HG03159 (cell line): ENCODE data around the gene CDKN2A.
A peak's percentile ranks its signal among the peaks of the same experiment; 100 is the strongest.

Experiments
- ATAC-seq: cut with Tn5 transposase; IDR thresholded peaks from one replicate; pipeline ENCODE4 v1.9.1; 2021; ENCODE audit warnings: mild to moderate bottlenecking, moderate library complexity; ENCODE audit not compliant: unreplicated experiment

Gene CDKN2A

GRCh38 chr9:21945606-21946005 is 48.6 kb downstream of the CDKN2A start:
- no peak for ATAC-seq

DNA sequence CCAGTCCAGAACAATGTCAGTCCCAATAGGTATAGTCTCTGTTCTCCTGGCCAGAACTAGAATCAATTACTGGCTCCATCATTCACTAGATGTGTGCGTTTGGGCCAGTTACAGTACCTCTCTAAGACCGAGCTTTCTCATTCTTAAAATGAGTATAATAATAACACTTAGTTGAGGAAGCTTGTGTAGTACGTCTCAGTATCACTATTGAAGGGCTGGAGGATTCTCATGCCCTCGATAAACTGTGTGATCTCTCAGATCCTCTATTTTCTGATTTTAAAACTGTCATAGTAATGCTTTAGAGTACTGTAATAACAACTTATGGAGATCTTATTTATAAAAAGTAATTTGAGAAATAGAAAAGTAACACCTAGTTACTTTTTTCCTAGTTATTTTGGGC is 50.7 kb downstream of the CDKN2A start:
- ATAC-seq = peak; percentile 72

DNA sequence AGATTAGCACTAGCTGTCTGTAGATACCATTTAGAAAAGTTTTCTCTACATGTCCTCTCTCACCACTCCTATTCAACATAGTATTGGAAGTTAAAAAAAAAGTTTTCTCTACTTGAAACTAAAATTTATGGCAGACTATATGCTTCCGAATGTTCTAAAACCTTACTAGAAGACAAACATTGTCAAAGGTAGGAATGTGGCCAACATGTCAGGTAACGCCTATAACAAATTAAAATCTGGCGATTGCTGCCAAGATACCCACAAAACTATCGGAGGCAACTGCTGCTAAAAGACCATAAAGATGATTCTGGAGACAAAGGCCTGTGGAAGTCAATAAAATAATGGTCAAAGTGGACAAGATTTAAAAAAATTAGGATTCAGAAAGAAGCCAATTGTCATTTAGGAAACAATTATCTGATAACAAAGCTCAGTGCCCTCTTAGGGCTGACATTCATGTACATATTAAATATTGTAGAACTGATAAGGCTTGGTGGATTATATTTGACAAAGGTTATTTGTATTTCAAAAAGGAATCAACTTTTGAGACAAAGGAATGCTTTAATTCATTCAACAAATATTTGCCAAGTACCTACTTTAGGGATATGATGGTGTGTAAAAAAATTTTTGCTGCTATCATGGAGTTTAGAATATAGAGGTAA is 52.7 kb downstream of the CDKN2A start:
- ATAC-seq = no peak

DNA sequence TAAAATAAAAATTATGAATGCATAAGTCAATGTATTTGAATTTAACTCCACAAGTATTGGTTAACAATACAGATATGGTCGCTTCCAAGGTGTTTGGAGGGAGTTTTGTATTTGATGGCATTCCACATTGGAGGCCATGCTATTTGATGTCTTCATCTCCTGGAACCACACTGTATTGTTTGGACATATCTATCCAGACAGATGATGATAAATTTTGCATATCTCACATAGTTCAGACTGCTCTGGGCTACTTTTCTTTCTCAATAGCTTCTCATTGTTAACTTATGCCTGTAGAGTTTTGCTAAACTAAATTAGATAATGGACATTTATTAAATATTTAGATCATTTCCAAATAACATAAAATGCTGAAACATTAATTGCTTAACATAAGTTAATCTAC is 58.0 kb downstream of the CDKN2A start:
- no peak for ATAC-seq

DNA sequence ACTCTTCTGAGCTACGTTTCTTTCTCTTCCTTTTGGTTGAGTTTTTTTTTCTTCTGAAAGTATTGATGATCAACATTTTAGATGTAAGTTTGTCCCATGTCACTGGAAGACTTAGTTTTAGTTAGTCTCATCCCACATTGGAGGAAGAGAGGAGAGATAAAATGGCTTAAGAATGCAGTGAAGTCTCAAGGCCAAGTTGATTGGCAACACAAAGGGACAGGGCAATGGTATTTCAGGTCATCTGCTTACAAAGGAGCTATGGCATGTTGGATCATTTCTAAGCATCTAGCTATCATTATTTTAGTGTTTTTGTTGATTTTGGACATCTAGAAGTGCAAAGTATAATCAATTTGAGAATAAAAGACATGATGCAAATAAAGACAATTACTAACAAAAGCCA is 58.6 kb downstream of the CDKN2A start:
- no peak for ATAC-seq

- ATAC-seq = no peak
These were observed 60.3 kb downstream of the CDKN2A start for GRCh38 chr9:21933865-21934264.

DNA sequence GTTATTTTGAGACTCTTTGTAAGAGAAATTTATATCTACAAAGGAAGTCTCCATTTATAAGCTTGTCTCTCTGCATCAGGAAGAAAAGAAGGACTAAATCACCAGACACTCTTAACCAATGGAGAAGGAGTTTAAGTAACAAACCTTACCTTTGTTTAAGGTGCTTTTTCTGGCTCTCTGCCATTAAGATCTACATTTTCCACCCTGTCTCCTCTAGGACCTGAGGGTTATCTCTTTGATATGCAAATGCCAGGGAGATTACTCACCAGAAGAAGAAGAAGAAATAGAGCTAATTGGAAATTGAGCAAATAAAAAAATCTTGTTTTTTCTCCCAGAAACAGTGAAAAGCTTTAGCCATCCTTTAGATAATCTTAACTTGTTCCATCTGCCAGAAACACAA is 60.9 kb downstream of the CDKN2A start:
- no peak for ATAC-seq

DNA sequence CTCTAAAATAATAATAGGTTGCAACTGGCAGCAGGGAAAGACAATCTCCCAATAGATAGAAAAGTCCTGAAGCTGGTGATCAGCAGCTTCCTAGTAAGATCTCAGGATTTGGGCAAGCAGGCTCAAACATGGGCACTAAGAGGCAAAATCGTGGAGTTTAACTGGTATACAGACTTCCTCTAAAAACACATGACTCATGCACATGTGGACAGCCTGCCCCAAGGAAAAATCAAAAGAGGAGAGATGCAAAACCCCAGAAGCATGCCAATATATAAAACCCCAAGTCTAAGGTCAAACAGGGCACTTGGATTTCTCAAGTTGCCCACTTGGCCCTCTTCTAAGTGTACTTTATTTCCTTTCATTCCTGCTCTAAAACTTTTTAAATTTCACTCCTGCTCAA is 62.8 kb downstream of the CDKN2A start:
- no peak for ATAC-seq

GRCh38 chr9:21927752-21928151 is 66.4 kb downstream of the CDKN2A start:
- no peak for ATAC-seq

- no peak for ATAC-seq
These were observed 70.5 kb downstream of the CDKN2A start for GRCh38 chr9:21923694-21924093.

GRCh38 chr9:21919377-21920362 is 74.5 kb downstream of the CDKN2A start:
- ATAC-seq = peak; percentile 86
